Hepatocyte (in vitro differentiated cells): ENCODE results near the gene PRKAG2. TPM values are rescaled to one million over a fixed set of nuclear protein-coding genes. Genes with fewer than 3 reads are reported as not detected.

ENCODE experiments used
- DNase-seq: peaks from one replicate; pipeline ENCODE4 v3.0.0-alpha.2; 2016; ENCODE audit warnings: low spot score
- H2AFZ ChIP-seq: fragments of 200-600 bp; sonication (generic); 2 replicates; pipeline ENCODE4 v1.6.0; 2016; ENCODE audit warnings: antibody characterized with exemption, mild to moderate bottlenecking
- H3K27ac ChIP-seq: fragments of 200-600 bp; sonication (generic); 2 replicates; pipeline ENCODE4 v1.5.1; 2016; ENCODE audit warnings: mild to moderate bottlenecking
- H3K27me3 ChIP-seq: fragments of 200-600 bp; sonication (generic); 2 replicates; pipeline ENCODE4 v1.6.1; 2016
- H3K36me3 ChIP-seq: fragments of 200-600 bp; sonication (generic); replicated peaks from 2 replicates; pipeline ENCODE4 v1.5.1; 2016; ENCODE audit warnings: low read depth; ENCODE audit not compliant: insufficient read depth
- H3K4me1 ChIP-seq: fragments of 200-600 bp; sonication (generic); 2 replicates; pipeline ENCODE4 v1.5.1; 2016; ENCODE audit warnings: mild to moderate bottlenecking, moderate library complexity; ENCODE audit not compliant: insufficient read depth
- H3K4me2 ChIP-seq: fragments of 200-600 bp; sonication (generic); 2 replicates; pipeline ENCODE4 v1.6.0; 2016
- H3K4me3 ChIP-seq: fragments of 200-600 bp; sonication (generic); 2 replicates; pipeline ENCODE4 v1.5.1; 2016; ENCODE audit warnings: mild to moderate bottlenecking
- H3K79me2 ChIP-seq: fragments of 200-600 bp; sonication (generic); 2 replicates; pipeline ENCODE4 v1.6.0; 2017; ENCODE audit warnings: mild to moderate bottlenecking
- H3K9me2 ChIP-seq: fragments of 200-600 bp; sonication (generic); replicated peaks from 2 replicates; pipeline ENCODE4 v1.6.0; 2017; ENCODE audit warnings: mild to moderate bottlenecking; ENCODE audit not compliant: insufficient read depth
- H3K9me3 ChIP-seq: fragments of 200-600 bp; sonication (generic); 2 replicates; pipeline ENCODE4 v1.5.1; 2016; ENCODE audit warnings: low read depth, mild to moderate bottlenecking
- H4K20me1 ChIP-seq: fragments of 200-600 bp; sonication (generic); 2 replicates; pipeline ENCODE4 v1.6.0; 2016; ENCODE audit warnings: mild to moderate bottlenecking; ENCODE audit not compliant: insufficient read depth, poor library complexity, severe bottlenecking
- CTCF ChIP-seq: fragments of 200-600 bp; sonication (generic); IDR thresholded peaks from 2 replicates; pipeline ENCODE4 v1.5.1; 2016; ENCODE audit warnings: antibody characterized with exemption, mild to moderate bottlenecking; ENCODE audit not compliant: poor library complexity
- EZH2 ChIP-seq: fragments of 200-600 bp; sonication (generic); IDR thresholded peaks from 2 replicates; pipeline ENCODE4 v1.6.1; 2016; ENCODE audit warnings: antibody characterized with exemption, mild to moderate bottlenecking, borderline replicate concordance
- EZH2phosphoT487 ChIP-seq: fragments of 200-600 bp; sonication (generic); IDR thresholded peaks from one replicate; pipeline ENCODE4 v1.6.1; 2018; ENCODE audit warnings: antibody characterized with exemption, mild to moderate bottlenecking, low read depth, moderate library complexity; ENCODE audit not compliant: unreplicated experiment, severe bottlenecking
- WGBS: methylation state at CpG from one replicate; pipeline ENCODE4 v1.1.6; 2016; ENCODE audit warnings: low lambda C conversion rate; ENCODE audit errors: missing lambda C conversion rate; 5-methylcytosine and 5-hydroxymethylcytosine counted together
- polyA plus RNA-seq: library from polyadenylated mRNA; unstranded; fragments of >200 nt; fragmentation: Nextera tagmentation; extraction: Ambion mirVana; gene quantifications from 2 replicates; pipeline ENCODE4 v1.2.1, GENCODE V29; 2016
- total RNA-seq: library from RNA; depleted of rRNA; stranded (reverse); fragments of >200 nt; gene quantifications from 2 replicates; pipeline ENCODE4 v1.2.3, GENCODE V29; 2014

PRKAG2 gene
- total and polyA plus RNA-seq, 2 experiments from 2014 or later = 17.8 to 23.4 TPM

- no peaks in the 10 kb centered on the region for H3K27me3 ChIP-seq
- H4K20me1 ChIP-seq = no peaks in the 10 kb centered on the region
- no peak for DNase-seq
- 88% methylated on average over 5 of the region's 5 CpGs for WGBS
- H3K4me2 ChIP-seq = no peak overlapping the region
- H3K4me1 ChIP-seq = no peaks in the 10 kb centered on the region
- H3K9me3 ChIP-seq = no peaks in the 10 kb centered on the region
- H3K79me2 ChIP-seq = no peaks in the 10 kb centered on the region
- no peak for TF ChIP-seq CTCF
- no peak for TF ChIP-seq EZH2phosphoT487
- no peak for TF ChIP-seq EZH2
- no peak overlapping the region for H3K27ac ChIP-seq
- H3K36me3 ChIP-seq = no peaks in the 10 kb centered on the region
- no peak overlapping the region for H2AFZ ChIP-seq
- H3K4me3 ChIP-seq = no peak overlapping the region
- no peaks in the 10 kb centered on the region for H3K9me2 ChIP-seq
These were observed 44.8 kb downstream of the PRKAG2 start for GRCh38 chr7:151832138-151832537.

GRCh38 chr7:151831606-151832005, 45.3 kb downstream of the PRKAG2 start:
- WGBS = 89% methylated on average over 13 of the region's 13 CpGs
- no peak overlapping the region for H3K27ac ChIP-seq
- DNase-seq = no peak
- no peaks in the 10 kb centered on the region for H3K4me1 ChIP-seq
- TF ChIP-seq EZH2phosphoT487 (no peak), EZH2 (no peak), CTCF (no peak)
- no peak overlapping the region for H3K4me3 ChIP-seq
- no peaks in the 10 kb centered on the region for H3K9me3 ChIP-seq
- H3K79me2 ChIP-seq = no peaks in the 10 kb centered on the region
- H3K36me3 ChIP-seq = no peaks in the 10 kb centered on the region
- no peak overlapping the region for H2AFZ ChIP-seq
- H3K9me2 ChIP-seq = no peaks in the 10 kb centered on the region
- no peaks in the 10 kb centered on the region for H3K27me3 ChIP-seq
- no peak overlapping the region for H3K4me2 ChIP-seq
- H4K20me1 ChIP-seq = no peaks in the 10 kb centered on the region

GRCh38 chr7:151830121-151830830, 46.6 kb downstream of the PRKAG2 start:
- Histone ChIP-seq H3K4me1 (no peaks in the 10 kb centered on the region), H3K27ac (no peak overlapping the region), H3K4me3 (no peak overlapping the region), H4K20me1 (no peaks in the 10 kb centered on the region), H2AFZ (no peak overlapping the region), H3K27me3 (no peaks in the 10 kb centered on the region), H3K9me3 (no peaks in the 10 kb centered on the region), H3K9me2 (no peaks in the 10 kb centered on the region), H3K79me2 (no peaks in the 10 kb centered on the region), H3K36me3 (no peaks in the 10 kb centered on the region), H3K4me2 (no peak overlapping the region)
- WGBS = 93% methylated on average over 26 of the region's 26 CpGs
- DNase-seq = no peak
- TF ChIP-seq CTCF (no peak), EZH2 (no peak), EZH2phosphoT487 (no peak)
